Hepatocyte (in vitro differentiated cells): ENCODE measurements around the gene ANO9. TPM values are rescaled to one million over a fixed set of nuclear protein-coding genes. Genes with fewer than 3 reads are reported as not detected.

Source experiments
- DNase-seq: peaks from one replicate; pipeline ENCODE4 v3.0.0-alpha.2; 2016; ENCODE audit warnings: low spot score
- H2AFZ ChIP-seq: fragments of 200-600 bp; sonication (generic); 2 replicates; pipeline ENCODE4 v1.6.0; 2016; ENCODE audit warnings: antibody characterized with exemption, mild to moderate bottlenecking
- H3K27ac ChIP-seq: fragments of 200-600 bp; sonication (generic); 2 replicates; pipeline ENCODE4 v1.5.1; 2016; ENCODE audit warnings: mild to moderate bottlenecking
- H3K27me3 ChIP-seq: fragments of 200-600 bp; sonication (generic); 2 replicates; pipeline ENCODE4 v1.6.1; 2016
- H3K36me3 ChIP-seq: fragments of 200-600 bp; sonication (generic); replicated peaks from 2 replicates; pipeline ENCODE4 v1.5.1; 2016; ENCODE audit warnings: low read depth; ENCODE audit not compliant: insufficient read depth
- H3K4me1 ChIP-seq: fragments of 200-600 bp; sonication (generic); 2 replicates; pipeline ENCODE4 v1.5.1; 2016; ENCODE audit warnings: mild to moderate bottlenecking, moderate library complexity; ENCODE audit not compliant: insufficient read depth
- H3K4me2 ChIP-seq: fragments of 200-600 bp; sonication (generic); 2 replicates; pipeline ENCODE4 v1.6.0; 2016
- H3K4me3 ChIP-seq: fragments of 200-600 bp; sonication (generic); 2 replicates; pipeline ENCODE4 v1.5.1; 2016; ENCODE audit warnings: mild to moderate bottlenecking
- H3K79me2 ChIP-seq: fragments of 200-600 bp; sonication (generic); 2 replicates; pipeline ENCODE4 v1.6.0; 2017; ENCODE audit warnings: mild to moderate bottlenecking
- H3K9me2 ChIP-seq: fragments of 200-600 bp; sonication (generic); replicated peaks from 2 replicates; pipeline ENCODE4 v1.6.0; 2017; ENCODE audit warnings: mild to moderate bottlenecking; ENCODE audit not compliant: insufficient read depth
- H3K9me3 ChIP-seq: fragments of 200-600 bp; sonication (generic); 2 replicates; pipeline ENCODE4 v1.5.1; 2016; ENCODE audit warnings: low read depth, mild to moderate bottlenecking
- H4K20me1 ChIP-seq: fragments of 200-600 bp; sonication (generic); 2 replicates; pipeline ENCODE4 v1.6.0; 2016; ENCODE audit warnings: mild to moderate bottlenecking; ENCODE audit not compliant: insufficient read depth, poor library complexity, severe bottlenecking
- CTCF ChIP-seq: fragments of 200-600 bp; sonication (generic); IDR thresholded peaks from 2 replicates; pipeline ENCODE4 v1.5.1; 2016; ENCODE audit warnings: antibody characterized with exemption, mild to moderate bottlenecking; ENCODE audit not compliant: poor library complexity
- EZH2 ChIP-seq: fragments of 200-600 bp; sonication (generic); IDR thresholded peaks from 2 replicates; pipeline ENCODE4 v1.6.1; 2016; ENCODE audit warnings: antibody characterized with exemption, mild to moderate bottlenecking, borderline replicate concordance
- EZH2phosphoT487 ChIP-seq: fragments of 200-600 bp; sonication (generic); IDR thresholded peaks from one replicate; pipeline ENCODE4 v1.6.1; 2018; ENCODE audit warnings: antibody characterized with exemption, mild to moderate bottlenecking, low read depth, moderate library complexity; ENCODE audit not compliant: unreplicated experiment, severe bottlenecking
- WGBS: methylation state at CpG from one replicate; pipeline ENCODE4 v1.1.6; 2016; ENCODE audit warnings: low lambda C conversion rate; ENCODE audit errors: missing lambda C conversion rate; 5-methylcytosine and 5-hydroxymethylcytosine counted together
- polyA plus RNA-seq: library from polyadenylated mRNA; unstranded; fragments of >200 nt; fragmentation: Nextera tagmentation; extraction: Ambion mirVana; gene quantifications from 2 replicates; pipeline ENCODE4 v1.2.1, GENCODE V29; 2016
- total RNA-seq: library from RNA; depleted of rRNA; stranded (reverse); fragments of >200 nt; gene quantifications from 2 replicates; pipeline ENCODE4 v1.2.3, GENCODE V29; 2014

Gene ANO9
- total and polyA plus RNA-seq, 2 experiments from 2014 or later, result 21.2 to 35.7 TPM

GRCh38 chr11:475941-476340, 34.1 kb upstream of the ANO9 start:
- H4K20me1 ChIP-seq, result no peaks in the 10 kb centered on the region
- 91% methylated on average over 9 of the region's 9 CpGs for WGBS
- H3K4me1 ChIP-seq, result no peaks in the 10 kb centered on the region
- H3K27me3 ChIP-seq, result no peaks in the 10 kb centered on the region
- DNase-seq, result no peak
- no peaks in the 10 kb centered on the region for H3K9me3 ChIP-seq
- peaks cover 17% of the 10 kb centered on the region for H3K79me2 ChIP-seq
- H3K4me2 ChIP-seq, result no peak overlapping the region
- TF ChIP-seq EZH2phosphoT487 (no peak), EZH2 (no peak), CTCF (no peak)
- no peak overlapping the region for H3K27ac ChIP-seq
- no peaks in the 10 kb centered on the region for H3K36me3 ChIP-seq
- H3K9me2 ChIP-seq, result no peaks in the 10 kb centered on the region
- no peak overlapping the region for H3K4me3 ChIP-seq
- no peak overlapping the region for H2AFZ ChIP-seq

GRCh38 chr11:474914-475506, 33.2 kb upstream of the ANO9 start:
- 99% methylated on average over 48 of the region's 48 CpGs for WGBS

GRCh38 chr11:473962-474785, 32.4 kb upstream of the ANO9 start:
- no peak for DNase-seq
- H3K27me3 ChIP-seq, result no peaks in the 10 kb centered on the region
- peaks cover 8% of the 10 kb centered on the region for H3K4me1 ChIP-seq
- no peaks in the 10 kb centered on the region for H4K20me1 ChIP-seq
- H3K9me3 ChIP-seq, result no peaks in the 10 kb centered on the region
- H3K4me2 ChIP-seq, result no peak overlapping the region
- 91% methylated on average over 15 of the region's 22 CpGs for WGBS
- H3K79me2 ChIP-seq, result peaks cover 24% of the 10 kb centered on the region
- no peak overlapping the region for H3K4me3 ChIP-seq
- no peaks in the 10 kb centered on the region for H3K9me2 ChIP-seq
- H3K27ac ChIP-seq, result no peak overlapping the region
- no peaks in the 10 kb centered on the region for H3K36me3 ChIP-seq
- TF ChIP-seq EZH2phosphoT487 (no peak), CTCF (no peak), EZH2 (no peak)
- H2AFZ ChIP-seq, result no peak overlapping the region

More at GRCh38 chr11:474914-475506, 33.2 kb upstream of the ANO9 start:
- Histone ChIP-seq H3K4me1 (peaks cover 6% of the 10 kb centered on the region), H3K9me2 (no peaks in the 10 kb centered on the region), H3K4me2 (no peak overlapping the region), H3K9me3 (no peaks in the 10 kb centered on the region), H3K27ac (no peak overlapping the region), H2AFZ (no peak overlapping the region), H3K36me3 (no peaks in the 10 kb centered on the region), H3K4me3 (no peak overlapping the region), H4K20me1 (no peaks in the 10 kb centered on the region), H3K79me2 (peaks cover 24% of the 10 kb centered on the region), H3K27me3 (no peaks in the 10 kb centered on the region)
- no peak for TF ChIP-seq CTCF
- TF ChIP-seq EZH2phosphoT487, result no peak
- no peak for DNase-seq
